ENCODE data around the gene TOMM6.

TOMM6 gene

GRCh38 chr6:41821266-41821665 is 33.8 kb downstream of the TOMM6 start:
- Histone ChIP-seq H3K27me3 (ENCODE audit: insufficient read depth, poor library complexity, severe bottlenecking) (no peaks in the 10 kb centered on the region), H3K4me3 (replicated peaks; ENCODE audit: insufficient read depth, low read length) (no peak overlapping the region), H3K27ac (replicated peaks) (no peak overlapping the region)
- TF ChIP-seq POLR2AphosphoS5 (IDR thresholded peaks at IDR 0.05; ENCODE audit: low read depth) (no peak), GABPA (IDR thresholded peaks at IDR 0.05; ENCODE audit: low read depth) (no peak), CTCF (IDR thresholded peaks at IDR 0.05; ENCODE audit: insufficient read depth, low read length) (no peak), SPI1 (IDR thresholded peaks at IDR 0.05; ENCODE audit: borderline replicate concordance, low read depth) (no peak)
- TF ChIP-seq, protein P1, sequence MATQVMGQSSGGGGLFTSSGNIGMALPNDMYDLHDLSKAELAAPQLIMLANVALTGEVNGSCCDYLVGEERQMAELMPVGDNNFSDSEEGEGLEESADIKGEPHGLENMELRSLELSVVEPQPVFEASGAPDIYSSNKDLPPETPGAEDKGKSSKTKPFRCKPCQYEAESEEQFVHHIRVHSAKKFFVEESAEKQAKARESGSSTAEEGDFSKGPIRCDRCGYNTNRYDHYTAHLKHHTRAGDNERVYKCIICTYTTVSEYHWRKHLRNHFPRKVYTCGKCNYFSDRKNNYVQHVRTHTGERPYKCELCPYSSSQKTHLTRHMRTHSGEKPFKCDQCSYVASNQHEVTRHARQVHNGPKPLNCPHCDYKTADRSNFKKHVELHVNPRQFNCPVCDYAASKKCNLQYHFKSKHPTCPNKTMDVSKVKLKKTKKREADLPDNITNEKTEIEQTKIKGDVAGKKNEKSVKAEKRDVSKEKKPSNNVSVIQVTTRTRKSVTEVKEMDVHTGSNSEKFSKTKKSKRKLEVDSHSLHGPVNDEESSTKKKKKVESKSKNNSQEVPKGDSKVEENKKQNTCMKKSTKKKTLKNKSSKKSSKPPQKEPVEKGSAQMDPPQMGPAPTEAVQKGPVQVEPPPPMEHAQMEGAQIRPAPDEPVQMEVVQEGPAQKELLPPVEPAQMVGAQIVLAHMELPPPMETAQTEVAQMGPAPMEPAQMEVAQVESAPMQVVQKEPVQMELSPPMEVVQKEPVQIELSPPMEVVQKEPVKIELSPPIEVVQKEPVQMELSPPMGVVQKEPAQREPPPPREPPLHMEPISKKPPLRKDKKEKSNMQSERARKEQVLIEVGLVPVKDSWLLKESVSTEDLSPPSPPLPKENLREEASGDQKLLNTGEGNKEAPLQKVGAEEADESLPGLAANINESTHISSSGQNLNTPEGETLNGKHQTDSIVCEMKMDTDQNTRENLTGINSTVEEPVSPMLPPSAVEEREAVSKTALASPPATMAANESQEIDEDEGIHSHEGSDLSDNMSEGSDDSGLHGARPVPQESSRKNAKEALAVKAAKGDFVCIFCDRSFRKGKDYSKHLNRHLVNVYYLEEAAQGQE (IDR thresholded peaks at IDR 0.05; ENCODE audit: insufficient replicate concordance, low read depth), result no peak
- DNase-seq (ENCODE audit: low read depth in 1 of 2, low spot score in 1 of 2), result peak in 1 of 2 experiments; percentile 42

DNA sequence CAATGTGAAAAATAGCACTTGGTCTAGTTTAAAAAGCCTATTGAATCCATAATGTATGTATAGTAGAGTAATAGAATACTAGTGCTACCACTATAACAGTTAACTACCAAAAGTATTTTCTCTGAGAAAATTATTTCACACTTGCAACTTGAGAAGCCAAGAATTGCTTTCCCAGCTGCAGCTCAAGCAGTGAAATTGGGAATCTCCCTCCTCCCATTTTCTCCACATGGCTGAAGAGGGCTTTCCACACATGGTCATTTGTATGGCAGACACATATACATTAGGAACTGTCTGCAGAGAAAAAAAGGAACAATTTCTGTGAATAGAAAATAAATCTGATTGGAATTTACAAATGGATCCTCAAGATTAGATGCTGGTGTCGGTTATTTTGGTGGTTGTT is 34.5 kb downstream of the TOMM6 start:
- no peaks in the 10 kb centered on the region for H3K27me3 ChIP-seq (ENCODE audit: insufficient read depth, poor library complexity, severe bottlenecking)

GRCh38 chr6:41823178-41823577 is 35.7 kb downstream of the TOMM6 start:
- no peak overlapping the region for H3K4me3 ChIP-seq (replicated peaks; ENCODE audit: insufficient read depth, low read length)
- no peaks in the 10 kb centered on the region for H3K27me3 ChIP-seq (ENCODE audit: insufficient read depth, poor library complexity, severe bottlenecking)
- TF ChIP-seq POLR2AphosphoS5 (IDR thresholded peaks at IDR 0.05; ENCODE audit: low read depth), result no peak
- TF ChIP-seq GABPA (IDR thresholded peaks at IDR 0.05; ENCODE audit: low read depth), result no peak
- no peak for TF ChIP-seq CTCF (IDR thresholded peaks at IDR 0.05; ENCODE audit: insufficient read depth, low read length)
- TF ChIP-seq SPI1 (IDR thresholded peaks at IDR 0.05; ENCODE audit: borderline replicate concordance, low read depth), result no peak
- TF ChIP-seq, protein P1 (IDR thresholded peaks at IDR 0.05; ENCODE audit: insufficient replicate concordance, low read depth), result no peak
- no peak overlapping the region for H3K27ac ChIP-seq (replicated peaks)
- no peak for DNase-seq (ENCODE audit: low read depth in 1 of 2, low spot score in 1 of 2)

More for the DNA sequence above, 34.5 kb downstream of the TOMM6 start:
- Histone ChIP-seq H3K4me3 (replicated peaks; ENCODE audit: insufficient read depth, low read length) (no peak overlapping the region), H3K27ac (replicated peaks) (no peak overlapping the region)
- DNase-seq (ENCODE audit: low read depth in 1 of 2, low spot score in 1 of 2), result no peak
- no peak for TF ChIP-seq POLR2AphosphoS5 (IDR thresholded peaks at IDR 0.05; ENCODE audit: low read depth)
- TF ChIP-seq CTCF (IDR thresholded peaks at IDR 0.05; ENCODE audit: insufficient read depth, low read length), result no peak
- no peak for TF ChIP-seq SPI1 (IDR thresholded peaks at IDR 0.05; ENCODE audit: borderline replicate concordance, low read depth)
- no peak for TF ChIP-seq GABPA (IDR thresholded peaks at IDR 0.05; ENCODE audit: low read depth)
- TF ChIP-seq, protein P1 (IDR thresholded peaks at IDR 0.05; ENCODE audit: insufficient replicate concordance, low read depth), result no peak
